Smooth muscle cell (in vitro differentiated cells): ENCODE measurements around the gene PELI2. TPM values are rescaled to one million over a fixed set of nuclear protein-coding genes. Genes with fewer than 3 reads are reported as not detected.
A peak's percentile ranks its signal among the peaks of the same experiment; 100 is the strongest.

Experiments
- DNase-seq: peaks from one replicate; lab custom pipeline; 2025; ENCODE audit not compliant: unreplicated experiment; lab: John Stamatoyannopoulos, UW
- H2AFZ ChIP-seq: fragments of 200-600 bp; sonication (generic); 2 replicates; pipeline ENCODE4 v1.6.0; 2016; ENCODE audit warnings: antibody characterized with exemption, low read depth, mild to moderate bottlenecking
- H3F3A ChIP-seq: fragments of 200-600 bp; sonication (generic); 2 replicates; pipeline ENCODE4 v1.6.0; 2017; ENCODE audit warnings: antibody characterized with exemption, low read depth
- H3K27ac ChIP-seq: fragments of 200-600 bp; sonication (generic); 2 replicates; pipeline ENCODE4 v1.5.1; 2016; ENCODE audit warnings: low read depth, mild to moderate bottlenecking
- H3K27me3 ChIP-seq: fragments of 200-600 bp; sonication (generic); 2 replicates; pipeline ENCODE4 v1.6.1; 2016; ENCODE audit warnings: low read depth, mild to moderate bottlenecking
- H3K36me3 ChIP-seq: fragments of 200-600 bp; sonication (generic); 2 replicates; pipeline ENCODE4 v1.5.1; 2016; ENCODE audit warnings: low read depth
- H3K4me1 ChIP-seq: fragments of 200-600 bp; sonication (generic); 2 replicates; pipeline ENCODE4 v1.5.1; 2016; ENCODE audit warnings: low read depth
- H3K4me2 ChIP-seq: fragments of 200-600 bp; sonication (generic); 2 replicates; pipeline ENCODE4 v1.6.0; 2016; ENCODE audit warnings: mild to moderate bottlenecking
- H3K4me3 ChIP-seq: fragments of 200-600 bp; sonication (generic); 2 replicates; pipeline ENCODE4 v1.5.1; 2016; ENCODE audit warnings: mild to moderate bottlenecking
- H3K79me2 ChIP-seq: fragments of 200-600 bp; sonication (generic); 2 replicates; pipeline ENCODE4 v1.6.0; 2016; ENCODE audit warnings: low read depth, mild to moderate bottlenecking
- H3K9ac ChIP-seq: fragments of 200-600 bp; sonication (generic); 2 replicates; pipeline ENCODE4 v1.6.0; 2016; ENCODE audit warnings: low read depth
- H3K9me3 ChIP-seq: fragments of 200-600 bp; sonication (generic); replicated peaks from 2 replicates; pipeline ENCODE4 v1.5.1; 2016; ENCODE audit warnings: low read depth
- H4K20me1 ChIP-seq: fragments of 200-600 bp; sonication (generic); 2 replicates; pipeline ENCODE4 v1.6.0; 2016; ENCODE audit warnings: low read depth
- CTCF ChIP-seq: fragments of 200-600 bp; sonication (generic); IDR thresholded peaks from 2 replicates; pipeline ENCODE4 v1.5.1; 2017; ENCODE audit warnings: borderline replicate concordance, mild to moderate bottlenecking, antibody characterized with exemption; ENCODE audit not compliant: insufficient read depth, poor library complexity, severe bottlenecking
- WGBS: methylation state at CpG from one replicate; pipeline ENCODE4 v1.1.7; 2016; ENCODE audit warnings: low lambda C conversion rate; 5-methylcytosine and 5-hydroxymethylcytosine counted together
- polyA plus RNA-seq: library from polyadenylated mRNA; unstranded; fragments of >200 nt; fragmentation: Nextera tagmentation; extraction: Ambion mirVana; gene quantifications from 2 replicates; pipeline ENCODE4 v1.2.1, GENCODE V29; 2016
- total RNA-seq: library from RNA; depleted of rRNA; stranded (reverse); fragments of >200 nt; gene quantifications from 2 replicates; pipeline ENCODE4 v1.2.3, GENCODE V29; 2014

Gene PELI2
- total and polyA plus RNA-seq, 2 experiments from 2014 or later = 4.6 to 9.1 TPM

- WGBS = 82% methylated on average over 4 of the region's 4 CpGs
- no peak overlapping the region for H3K4me3 ChIP-seq
Observed at GRCh38 chr14:56149151-56149550, 30.9 kb downstream of the PELI2 start.

GRCh38 chr14:56149995-56150394 lies 31.8 kb downstream of the PELI2 start:
- H2AFZ ChIP-seq = no peak overlapping the region
- 63% methylated on average over 6 of the region's 6 CpGs for WGBS
- no peak overlapping the region for H3K4me3 ChIP-seq
- peaks cover 11% of the 10 kb centered on the region for H4K20me1 ChIP-seq
- no peak for DNase-seq
- H3K36me3 ChIP-seq = no peaks in the 10 kb centered on the region
- H3K9me3 ChIP-seq = no peaks in the 10 kb centered on the region
- H3K4me1 ChIP-seq = peaks cover 13% of the 10 kb centered on the region
- no peak overlapping the region for H3K9ac ChIP-seq
- no peak for TF ChIP-seq CTCF
- H3K27ac ChIP-seq = no peak overlapping the region
- peaks cover 32% of the 10 kb centered on the region for H3K79me2 ChIP-seq
- H3F3A ChIP-seq = no peaks in the 10 kb centered on the region
- H3K27me3 ChIP-seq = no peaks in the 10 kb centered on the region
- peak overlapping the region; percentile 20 for H3K4me2 ChIP-seq

More at GRCh38 chr14:56149151-56149550, 30.9 kb downstream of the PELI2 start:
- Histone ChIP-seq H3K36me3 (no peaks in the 10 kb centered on the region), H3K9me3 (no peaks in the 10 kb centered on the region), H3K79me2 (peaks cover 30% of the 10 kb centered on the region), H3F3A (no peaks in the 10 kb centered on the region), H2AFZ (no peak overlapping the region), H3K27ac (no peak overlapping the region), H3K9ac (no peak overlapping the region), H4K20me1 (peaks cover 11% of the 10 kb centered on the region), H3K4me2 (no peak overlapping the region), H3K4me1 (peaks cover 13% of the 10 kb centered on the region), H3K27me3 (no peaks in the 10 kb centered on the region)
- no peak for TF ChIP-seq CTCF
- DNase-seq = no peak

GRCh38 chr14:56150645-56151345 lies 32.6 kb downstream of the PELI2 start:
- no peaks in the 10 kb centered on the region for H3F3A ChIP-seq
- peaks cover 13% of the 10 kb centered on the region for H3K4me1 ChIP-seq
- no peak overlapping the region for H2AFZ ChIP-seq
- DNase-seq = no peak
- H3K9me3 ChIP-seq = no peaks in the 10 kb centered on the region
- no peak overlapping the region for H3K27ac ChIP-seq
- H3K79me2 ChIP-seq = peaks cover 36% of the 10 kb centered on the region
- no peak for TF ChIP-seq CTCF
- 82% methylated on average over 6 of the region's 6 CpGs for WGBS
- no peak overlapping the region for H3K9ac ChIP-seq
- peaks cover 11% of the 10 kb centered on the region for H4K20me1 ChIP-seq
- no peaks in the 10 kb centered on the region for H3K27me3 ChIP-seq
- H3K4me3 ChIP-seq = no peak overlapping the region
- H3K36me3 ChIP-seq = no peaks in the 10 kb centered on the region
- no peak overlapping the region for H3K4me2 ChIP-seq

- Histone ChIP-seq H2AFZ (no peak overlapping the region), H3K4me2 (no peak overlapping the region), H3K36me3 (no peaks in the 10 kb centered on the region), H3K79me2 (peaks cover 42% of the 10 kb centered on the region), H3F3A (no peaks in the 10 kb centered on the region), H3K27me3 (no peaks in the 10 kb centered on the region), H4K20me1 (peaks cover 11% of the 10 kb centered on the region), H3K9ac (no peak overlapping the region), H3K4me3 (no peak overlapping the region), H3K27ac (no peak overlapping the region), H3K4me1 (peaks cover 13% of the 10 kb centered on the region), H3K9me3 (no peaks in the 10 kb centered on the region)
- no peak for TF ChIP-seq CTCF
- DNase-seq = no peak
- WGBS = 81% methylated on average over 1 of the region's 1 CpG
Observed at GRCh38 chr14:56152221-56152620, 34.0 kb downstream of the PELI2 start.
